HG03457 (cell line): Measurements from ENCODE around the gene SMIM3.
"Not testable (repeated sequence)": the region's sequence is repeated elsewhere in the genome, so short reads cannot be mapped to it uniquely, and the experiment has no call there.

Source experiments
- ATAC-seq: cut with Tn5 transposase; IDR thresholded peaks from one replicate; pipeline ENCODE4 v1.9.1; 2021; ENCODE audit warnings: moderate number of reproducible peaks; ENCODE audit not compliant: unreplicated experiment

Gene SMIM3

GRCh38 chr5:150778517-150779396, at the start of gene SMIM3:
TSS of gene SMIM3 (plus strand) at chr5:150778757. CDS start at chr5:150795441, 16,684 bp downstream.
- ATAC-seq, result peak; percentile 21

GRCh38 chr5:150729859-150730258, 48.7 kb upstream of the SMIM3 start:
- ATAC-seq, result no peak

- no peak for ATAC-seq
Measured at GRCh38 chr5:150731669-150732242, 46.8 kb upstream of the SMIM3 start.

GRCh38 chr5:150734579-150735384, 43.8 kb upstream of the SMIM3 start:
- no peak for ATAC-seq

GRCh38 chr5:150738862-150739261, 39.7 kb upstream of the SMIM3 start:
- no peak for ATAC-seq

- ATAC-seq, result no peak
Measured at GRCh38 chr5:150740992-150741391, 37.6 kb upstream of the SMIM3 start.

- ATAC-seq, result not testable (repeated sequence)
Measured at GRCh38 chr5:150742455-150743141, 36.0 kb upstream of the SMIM3 start.

- ATAC-seq, result not testable (repeated sequence)
Measured at GRCh38 chr5:150743142-150743488, 35.4 kb upstream of the SMIM3 start.

- no peak for ATAC-seq
Measured at GRCh38 chr5:150750469-150750868, 28.1 kb upstream of the SMIM3 start.

GRCh38 chr5:150751096-150751891, 27.3 kb upstream of the SMIM3 start:
- ATAC-seq, result no peak

GRCh38 chr5:150753463-150753862, 25.1 kb upstream of the SMIM3 start:
- no peak for ATAC-seq

- ATAC-seq, result no peak
Measured at GRCh38 chr5:150753863-150754262, 24.7 kb upstream of the SMIM3 start.

- no peak for ATAC-seq
Measured at GRCh38 chr5:150757087-150757649, 21.4 kb upstream of the SMIM3 start.

- peak; percentile 7 for ATAC-seq
Measured at GRCh38 chr5:150758203-150758530, 20.4 kb upstream of the SMIM3 start.

- ATAC-seq, result peak; percentile 95
Measured at GRCh38 chr5:150758531-150759333, 19.8 kb upstream of the SMIM3 start, which contains the start of gene DCTN4. TSS of gene DCTN4 (minus strand) at chr5:150759017. CDS start at chr5:150758993, 24 bp downstream.

GRCh38 chr5:150759334-150759583, 19.3 kb upstream of the SMIM3 start:
- no peak for ATAC-seq

- no peak for ATAC-seq
Measured at GRCh38 chr5:150762211-150762610, 16.3 kb upstream of the SMIM3 start.

- ATAC-seq, result no peak
Measured at GRCh38 chr5:150763023-150763769, 15.4 kb upstream of the SMIM3 start.

GRCh38 chr5:150764530-150764929, 14.0 kb upstream of the SMIM3 start:
- no peak for ATAC-seq
